Suprapubic skin (tissue), 4 donors: ENCODE data around the gene DSCAML1.

ENCODE experiments used
- CTCF ChIP-seq, 2 donors: fragments of 200-600 bp in 1 of 2; fragments of 450-650 bp in 1 of 2; sonication (generic) in 1 of 2; IDR thresholded peaks; one replicate each; pipeline ENCODE4 v1.5.1; 2016 to 2019; ENCODE audit warnings: antibody characterized with exemption in 2 of 2, mild to moderate bottlenecking in 1 of 2, moderate library complexity in 1 of 2
- EP300 ChIP-seq: sonication (generic); formaldehyde crosslinking; IDR thresholded peaks from one replicate; pipeline ENCODE4 v1.6.1; 2017; ENCODE audit warnings: antibody characterized with exemption
- POLR2A ChIP-seq, 2 donors: fragments of 450-650 bp; IDR thresholded peaks; one replicate each; pipeline ENCODE4 v1.6.1; 2017; ENCODE audit warnings: antibody characterized with exemption in 2 of 2, mild to moderate bottlenecking in 2 of 2, moderate library complexity in 2 of 2
- POLR2AphosphoS5 ChIP-seq, 3 donors: sonication (generic); formaldehyde crosslinking; IDR thresholded peaks; one replicate each; pipeline ENCODE4 v1.6.1; 2017; ENCODE audit warnings: antibody characterized with exemption in 3 of 3

- TF ChIP-seq CTCF (IDR thresholded peaks at IDR 0.05): no peak
- no peak for TF ChIP-seq POLR2A (IDR thresholded peaks at IDR 0.05)
- TF ChIP-seq EP300: no peak
- TF ChIP-seq POLR2AphosphoS5 (IDR thresholded peaks at IDR 0.05): no peak
These were observed 63.7 kb downstream of the DSCAML1 start for GRCh38 chr11:117733316-117733715.
